Measurements from ENCODE around the gene SPACA7. TPM values are rescaled to one million over a fixed set of nuclear protein-coding genes. Genes with fewer than 3 reads are reported as not detected.

SPACA7 gene
- polyA plus RNA-seq, 1 donor from 2014 or later, result not detected

DNA sequence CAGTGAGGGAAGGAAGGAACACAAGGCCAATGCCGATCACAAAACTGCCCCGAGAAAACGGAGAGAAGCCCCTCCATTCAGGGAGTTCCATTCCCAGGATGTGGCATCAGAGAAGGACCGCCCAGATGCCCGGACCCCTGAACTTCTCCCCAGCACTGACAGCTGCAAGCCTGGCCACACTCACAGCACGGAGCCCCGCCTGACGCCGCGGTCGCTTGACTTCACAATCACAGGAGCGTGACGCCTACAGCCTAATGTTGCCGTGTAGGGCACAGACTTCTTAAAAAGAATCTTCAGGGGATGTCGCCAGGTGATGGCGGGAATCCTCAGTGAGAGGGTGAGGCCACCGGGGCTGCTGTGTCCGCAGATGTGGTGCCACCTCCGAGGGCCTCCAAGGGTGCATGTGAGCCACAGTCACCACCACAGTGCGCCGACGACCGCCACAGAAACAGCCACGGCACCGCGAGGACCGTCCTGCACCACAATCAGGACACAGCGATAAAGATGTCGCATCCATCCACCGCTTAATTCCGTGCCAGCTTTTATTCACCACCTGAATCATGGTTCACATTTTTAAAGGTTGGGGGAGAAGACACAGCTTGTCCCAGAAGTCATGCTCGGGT lies 77.2 kb downstream of the SPACA7 start:
- no peak overlapping the region for H3K27ac ChIP-seq (ENCODE audit: low read length)

DNA sequence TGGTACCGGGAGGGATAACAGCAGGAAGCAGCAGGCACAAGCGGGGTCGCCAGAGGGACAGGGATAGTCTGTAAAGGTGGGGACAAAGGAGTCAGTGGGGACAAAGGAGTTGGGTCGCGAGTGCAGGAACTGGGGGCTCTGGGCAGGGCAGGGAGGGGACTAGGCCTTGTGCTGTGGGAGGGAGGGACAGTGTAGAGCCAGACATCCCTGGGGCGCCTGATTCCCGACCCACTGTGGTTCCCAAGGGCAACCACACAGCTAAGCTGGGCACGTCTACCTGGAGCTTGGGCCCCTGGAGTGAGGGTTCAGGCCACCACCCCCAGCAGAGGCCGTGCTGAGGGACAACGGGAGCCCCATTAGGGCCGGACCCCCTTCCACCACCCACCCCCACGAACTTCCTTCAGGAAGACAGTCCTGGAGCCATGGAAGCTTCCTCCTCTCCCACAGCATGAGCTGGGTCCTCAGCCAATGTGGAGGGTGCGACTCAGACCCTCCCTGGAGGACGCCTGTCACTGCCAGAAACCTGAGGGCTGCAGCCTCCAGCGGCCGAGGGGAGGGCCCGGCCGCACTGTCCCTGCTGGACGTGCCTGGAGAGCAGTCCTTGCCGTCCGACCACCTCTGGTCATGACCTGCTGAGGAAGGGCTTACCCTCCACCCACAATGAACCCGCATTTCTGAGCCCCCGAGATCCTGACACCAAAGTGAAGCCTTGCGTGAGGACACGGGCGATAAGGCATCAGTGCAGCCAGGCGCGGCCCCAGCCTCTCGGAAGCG lies 77.9 kb downstream of the SPACA7 start:
- H3K4me3 ChIP-seq (ENCODE audit: low read length), result no peak overlapping the region
- no peak overlapping the region for H3K27ac ChIP-seq (ENCODE audit: low read length)
- no peaks in the 10 kb centered on the region for H3K27me3 ChIP-seq (ENCODE audit: insufficient read depth, low read depth, low read length)
- no peaks in the 10 kb centered on the region for H3K36me3 ChIP-seq (ENCODE audit: insufficient read depth, low read length)
- no peaks in the 10 kb centered on the region for H3K79me2 ChIP-seq (replicated peaks; ENCODE audit: insufficient read depth, low read length)
- H3K9me2 ChIP-seq (ENCODE audit: insufficient read depth, low read length), result no peaks in the 10 kb centered on the region
- H4K20me1 ChIP-seq (ENCODE audit: insufficient read depth), result no peaks in the 10 kb centered on the region
- H3K9me3 ChIP-seq (ENCODE audit: low read length), result no peaks in the 10 kb centered on the region
- H3K9ac ChIP-seq (ENCODE audit: low read length), result no peak overlapping the region
- no peaks in the 10 kb centered on the region for H3F3A ChIP-seq (ENCODE audit: insufficient read depth, low read length, poor library complexity, severe bottlenecking)
- H2AFZ ChIP-seq (ENCODE audit: low read depth, low read length), result no peak overlapping the region
- H3K4me2 ChIP-seq (ENCODE audit: low read length), result no peak overlapping the region
- no peak for TF ChIP-seq EZH2 (IDR thresholded peaks at IDR 0.05; ENCODE audit: borderline replicate concordance, insufficient read depth, low read length, poor library complexity, severe bottlenecking)
- no peak for TF ChIP-seq TAF1 (IDR thresholded peaks at IDR 0.05; ENCODE audit: low read depth)
- no peak for TF ChIP-seq POLR2AphosphoS5 (IDR thresholded peaks at IDR 0.05)
- TF ChIP-seq, protein P1, sequence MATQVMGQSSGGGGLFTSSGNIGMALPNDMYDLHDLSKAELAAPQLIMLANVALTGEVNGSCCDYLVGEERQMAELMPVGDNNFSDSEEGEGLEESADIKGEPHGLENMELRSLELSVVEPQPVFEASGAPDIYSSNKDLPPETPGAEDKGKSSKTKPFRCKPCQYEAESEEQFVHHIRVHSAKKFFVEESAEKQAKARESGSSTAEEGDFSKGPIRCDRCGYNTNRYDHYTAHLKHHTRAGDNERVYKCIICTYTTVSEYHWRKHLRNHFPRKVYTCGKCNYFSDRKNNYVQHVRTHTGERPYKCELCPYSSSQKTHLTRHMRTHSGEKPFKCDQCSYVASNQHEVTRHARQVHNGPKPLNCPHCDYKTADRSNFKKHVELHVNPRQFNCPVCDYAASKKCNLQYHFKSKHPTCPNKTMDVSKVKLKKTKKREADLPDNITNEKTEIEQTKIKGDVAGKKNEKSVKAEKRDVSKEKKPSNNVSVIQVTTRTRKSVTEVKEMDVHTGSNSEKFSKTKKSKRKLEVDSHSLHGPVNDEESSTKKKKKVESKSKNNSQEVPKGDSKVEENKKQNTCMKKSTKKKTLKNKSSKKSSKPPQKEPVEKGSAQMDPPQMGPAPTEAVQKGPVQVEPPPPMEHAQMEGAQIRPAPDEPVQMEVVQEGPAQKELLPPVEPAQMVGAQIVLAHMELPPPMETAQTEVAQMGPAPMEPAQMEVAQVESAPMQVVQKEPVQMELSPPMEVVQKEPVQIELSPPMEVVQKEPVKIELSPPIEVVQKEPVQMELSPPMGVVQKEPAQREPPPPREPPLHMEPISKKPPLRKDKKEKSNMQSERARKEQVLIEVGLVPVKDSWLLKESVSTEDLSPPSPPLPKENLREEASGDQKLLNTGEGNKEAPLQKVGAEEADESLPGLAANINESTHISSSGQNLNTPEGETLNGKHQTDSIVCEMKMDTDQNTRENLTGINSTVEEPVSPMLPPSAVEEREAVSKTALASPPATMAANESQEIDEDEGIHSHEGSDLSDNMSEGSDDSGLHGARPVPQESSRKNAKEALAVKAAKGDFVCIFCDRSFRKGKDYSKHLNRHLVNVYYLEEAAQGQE (IDR thresholded peaks at IDR 0.05; ENCODE audit: borderline replicate concordance), result no peak
- TF ChIP-seq SMC3 (conservative IDR thresholded peaks at IDR 0.05; ENCODE audit: poor library complexity), result no peak
- no peak for TF ChIP-seq MXI1 (conservative IDR thresholded peaks at IDR 0.05; ENCODE audit: poor library complexity, severe bottlenecking)
- TF ChIP-seq RAD21 (conservative IDR thresholded peaks at IDR 0.05), result no peak
- TF ChIP-seq, protein P2, sequence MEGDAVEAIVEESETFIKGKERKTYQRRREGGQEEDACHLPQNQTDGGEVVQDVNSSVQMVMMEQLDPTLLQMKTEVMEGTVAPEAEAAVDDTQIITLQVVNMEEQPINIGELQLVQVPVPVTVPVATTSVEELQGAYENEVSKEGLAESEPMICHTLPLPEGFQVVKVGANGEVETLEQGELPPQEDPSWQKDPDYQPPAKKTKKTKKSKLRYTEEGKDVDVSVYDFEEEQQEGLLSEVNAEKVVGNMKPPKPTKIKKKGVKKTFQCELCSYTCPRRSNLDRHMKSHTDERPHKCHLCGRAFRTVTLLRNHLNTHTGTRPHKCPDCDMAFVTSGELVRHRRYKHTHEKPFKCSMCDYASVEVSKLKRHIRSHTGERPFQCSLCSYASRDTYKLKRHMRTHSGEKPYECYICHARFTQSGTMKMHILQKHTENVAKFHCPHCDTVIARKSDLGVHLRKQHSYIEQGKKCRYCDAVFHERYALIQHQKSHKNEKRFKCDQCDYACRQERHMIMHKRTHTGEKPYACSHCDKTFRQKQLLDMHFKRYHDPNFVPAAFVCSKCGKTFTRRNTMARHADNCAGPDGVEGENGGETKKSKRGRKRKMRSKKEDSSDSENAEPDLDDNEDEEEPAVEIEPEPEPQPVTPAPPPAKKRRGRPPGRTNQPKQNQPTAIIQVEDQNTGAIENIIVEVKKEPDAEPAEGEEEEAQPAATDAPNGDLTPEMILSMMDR (IDR thresholded peaks at IDR 0.05; ENCODE audit: poor library complexity, severe bottlenecking), result no peak

More for the DNA sequence above, 77.2 kb downstream of the SPACA7 start:
- Histone ChIP-seq H3K9me2 (ENCODE audit: insufficient read depth, low read length) (no peaks in the 10 kb centered on the region), H3K4me3 (ENCODE audit: low read length) (no peak overlapping the region), H3K27me3 (ENCODE audit: insufficient read depth, low read depth, low read length) (no peaks in the 10 kb centered on the region), H3K9me3 (ENCODE audit: low read length) (no peaks in the 10 kb centered on the region), H3K79me2 (replicated peaks; ENCODE audit: insufficient read depth, low read length) (no peaks in the 10 kb centered on the region), H4K20me1 (ENCODE audit: insufficient read depth) (no peaks in the 10 kb centered on the region), H3K36me3 (ENCODE audit: insufficient read depth, low read length) (no peaks in the 10 kb centered on the region), H2AFZ (ENCODE audit: low read depth, low read length) (no peak overlapping the region), H3K4me2 (ENCODE audit: low read length) (no peak overlapping the region), H3F3A (ENCODE audit: insufficient read depth, low read length, poor library complexity, severe bottlenecking) (no peaks in the 10 kb centered on the region), H3K9ac (ENCODE audit: low read length) (no peak overlapping the region)
- TF ChIP-seq TAF1 (IDR thresholded peaks at IDR 0.05; ENCODE audit: low read depth), result no peak
- no peak for TF ChIP-seq POLR2AphosphoS5 (IDR thresholded peaks at IDR 0.05)
- TF ChIP-seq RAD21 (conservative IDR thresholded peaks at IDR 0.05), result no peak
- TF ChIP-seq EP300 (conservative IDR thresholded peaks at IDR 0.05; ENCODE audit: poor library complexity, severe bottlenecking), result no peak
